ENCODE results near the gene BNIP2. TPM values are rescaled to one million over a fixed set of nuclear protein-coding genes. Genes with fewer than 3 reads are reported as not detected.

The BNIP2 gene
- polyA plus RNA-seq, 2 of the 4 experiments (the other 2 are of a cell fraction) = 101 to 146 TPM

GRCh38 chr15:59659366-59659765 lies 29.8 kb downstream of the BNIP2 start:
- CTCF ChIA-PET = no interaction called here
- TF ChIP-seq FOSL2 (IDR thresholded peaks at IDR 0.05) (no peak), FOSL2 (CRISPR knock-in tag; IDR thresholded peaks at IDR 0.05) (no peak), BHLHE40 (IDR thresholded peaks at IDR 0.05; ENCODE audit: low read depth, low read length) (no peak), FOXS1 (CRISPR knock-in tag; IDR thresholded peaks at IDR 0.05) (no peak), ZNF302 (CRISPR knock-in tag; IDR thresholded peaks at IDR 0.05) (no peak), HOXB5 (CRISPR knock-in tag; IDR thresholded peaks at IDR 0.05) (no peak), MYC (IDR thresholded peaks at IDR 0.05; ENCODE audit: borderline replicate concordance, low read length) (no peak), POLR2A (IDR thresholded peaks at IDR 0.05; ENCODE audit: low read length) (no peak), CEBPB (IDR thresholded peaks at IDR 0.05) (no peak), ATOH8 (CRISPR knock-in tag; IDR thresholded peaks at IDR 0.05; ENCODE audit: low read depth) (no peak), RCOR1 (IDR thresholded peaks at IDR 0.05; ENCODE audit: low read depth, low read length) (no peak)
- TF ChIP-seq, protein P1, sequence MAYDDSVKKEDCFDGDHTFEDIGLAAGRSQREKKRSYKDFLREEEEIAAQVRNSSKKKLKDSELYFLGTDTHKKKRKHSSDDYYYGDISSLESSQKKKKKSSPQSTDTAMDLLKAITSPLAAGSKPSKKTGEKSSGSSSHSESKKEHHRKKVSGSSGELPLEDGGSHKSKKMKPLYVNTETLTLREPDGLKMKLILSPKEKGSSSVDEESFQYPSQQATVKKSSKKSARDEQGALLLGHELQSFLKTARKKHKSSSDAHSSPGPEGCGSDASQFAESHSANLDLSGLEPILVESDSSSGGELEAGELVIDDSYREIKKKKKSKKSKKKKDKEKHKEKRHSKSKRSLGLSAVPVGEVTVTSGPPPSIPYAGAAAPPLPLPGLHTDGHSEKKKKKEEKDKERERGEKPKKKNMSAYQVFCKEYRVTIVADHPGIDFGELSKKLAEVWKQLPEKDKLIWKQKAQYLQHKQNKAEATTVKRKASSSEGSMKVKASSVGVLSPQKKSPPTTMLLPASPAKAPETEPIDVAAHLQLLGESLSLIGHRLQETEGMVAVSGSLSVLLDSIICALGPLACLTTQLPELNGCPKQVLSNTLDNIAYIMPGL (CRISPR knock-in tag; IDR thresholded peaks at IDR 0.05; ENCODE audit: borderline replicate concordance) = no peak
- Histone ChIP-seq H3K4me1 (peaks cover 12% of the 10 kb centered on the region), H3K9me3 (no peaks in the 10 kb centered on the region), H3K4me3 (no peak overlapping the region), H3K27ac (no peak overlapping the region), H3K4me2 (no peak overlapping the region)
- no peak for FAIRE-seq
- whole genome bisulfite sequencing (ENCODE audit: missing lambda C conversion rate) = 36% methylated on average over 1 of the region's 1 CpG
- no peak for DNase-seq (ENCODE audit: low read depth in 1 of 2, low spot score in 1 of 2)
- ATAC-seq = no peak
- POLR2A ChIA-PET = no interaction called here

DNA sequence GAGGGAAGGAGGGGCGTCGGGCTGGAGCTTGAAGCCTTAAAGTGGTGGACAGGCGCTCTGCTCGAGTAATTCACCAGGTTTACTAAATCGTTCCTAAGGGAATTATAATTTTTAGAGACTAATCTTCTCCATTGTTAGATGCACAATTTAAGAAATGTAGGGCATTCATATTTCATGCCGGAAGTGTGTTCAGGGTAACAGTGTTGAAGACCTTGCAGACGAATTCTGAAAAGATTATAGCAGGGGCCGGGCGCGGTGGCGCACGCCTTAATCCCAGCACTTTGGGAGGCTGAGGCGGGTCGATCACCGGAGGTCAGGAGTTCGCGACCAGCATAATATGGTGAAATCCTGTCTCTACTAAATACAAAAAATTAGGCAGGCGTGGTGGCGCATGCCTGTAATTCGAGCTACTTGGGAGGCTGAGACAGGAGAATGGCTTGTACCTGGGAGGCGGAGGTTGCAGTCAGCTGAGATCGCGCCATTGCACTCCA lies 31.4 kb downstream of the BNIP2 start:
- ChIA-PET CTCF (interaction anchor here (0.6 to 29.8 kb wide), 5 partner anchors 10 to 140 kb away, joined by 3 to 685 read pairs (median 3); partner anchors contain the start of gene BNIP2), POLR2A (interaction anchor here (0.6 to 1.8 kb wide), 16 partner anchors 8 to 701 kb away, joined by 3 to 22 read pairs (median 4); partner anchors contain the start of genes BNIP2 and GCNT3)
- DNase-seq (ENCODE audit: low read depth in 1 of 2, low spot score in 1 of 2) (no peak), ATAC-seq (peak; percentile 11 to 27; a peak in 4 of 6 replicates), FAIRE-seq (peak; percentile 97)
- Histone ChIP-seq H3K9me3 (peaks cover 2% of the 10 kb centered on the region; the same call in 1 of the 3 replicates), H3K27ac (peak overlapping the region; percentile 32 to 91; a peak in 4 of 6 replicates), H3K4me2 (peak overlapping the region; percentile 84), H3K4me3 (peak overlapping the region; percentile 95), H3K4me1 (peaks cover 12% of the 10 kb centered on the region)
- no peak for TF ChIP-seq HDAC2 (IDR thresholded peaks at IDR 0.05)
- peak; percentile 16 to 28; a peak in 3 of 5 replicates for TF ChIP-seq JUN (IDR thresholded peaks at IDR 0.05)
- TF ChIP-seq RNF2 (IDR thresholded peaks at IDR 0.05; ENCODE audit: borderline replicate concordance, low read depth) = no peak
- no peak for TF ChIP-seq ESRRA (IDR thresholded peaks at IDR 0.05; ENCODE audit: borderline replicate concordance, low read length)
- WGBS (ENCODE audit: missing lambda C conversion rate) = 65% methylated on average over 23 of the region's 23 CpGs

DNA sequence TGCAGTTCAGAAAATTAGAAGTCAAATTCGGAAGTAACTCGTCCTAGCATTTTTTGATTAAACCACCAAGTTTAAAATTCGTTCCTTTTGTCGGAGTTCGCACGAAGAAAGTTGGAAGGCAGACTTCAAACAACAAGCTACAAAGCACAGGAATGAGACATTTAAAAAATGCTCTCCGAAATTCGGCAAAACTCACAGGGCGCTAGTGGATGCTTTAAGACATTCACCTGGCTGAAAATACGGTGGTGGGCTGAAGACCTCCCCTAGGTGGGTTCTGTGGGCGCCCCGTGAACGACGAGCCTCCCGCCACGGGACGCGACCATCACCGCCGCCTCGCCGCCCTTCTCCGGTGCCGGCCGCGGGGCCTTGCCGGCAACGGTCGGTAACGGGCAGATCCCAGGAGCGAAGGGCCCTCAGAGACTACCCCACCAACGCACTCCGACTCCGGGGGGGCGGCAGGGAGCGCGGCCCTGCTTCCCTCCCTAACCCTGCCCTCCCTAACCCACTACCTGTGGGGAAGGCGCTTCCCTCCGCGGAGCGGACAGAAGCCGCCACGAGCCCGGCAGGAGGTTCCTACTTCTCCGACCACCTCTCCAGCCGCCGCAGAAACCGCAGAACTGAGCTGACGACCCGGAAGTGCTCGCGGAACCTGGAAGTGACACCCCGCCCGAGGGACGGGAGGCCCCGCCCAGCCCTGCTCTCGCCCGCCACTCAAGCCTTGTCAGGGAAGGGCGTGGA lies 32.1 kb downstream of the BNIP2 start, which contains the start of gene GTF2A2:
TSS of gene GTF2A2 (minus strand) at position 619 of the 738 bp plus-strand sequence. CDS start 5,238 bp downstream, outside the sequence.
- ChIA-PET POLR2A (interaction anchor here (0.6 to 1.8 kb wide), 16 partner anchors 8 to 700 kb away, joined by 3 to 22 read pairs (median 4); partner anchors contain the start of genes BNIP2 and GCNT3), CTCF (interaction anchor here (0.6 to 29.8 kb wide), 5 partner anchors 11 to 140 kb away, joined by 3 to 685 read pairs (median 3); partner anchors contain the start of gene BNIP2)
- 3% methylated on average over 55 of the region's 59 CpGs for WGBS (ENCODE audit: missing lambda C conversion rate)
- H3K27ac ChIP-seq = peak within 1 kb of the TSS; percentile 91 to 93
- H3K4me1 ChIP-seq = peaks cover 12% of the 10 kb centered on the region
- H3K9me3 ChIP-seq = peaks cover 6% of the 10 kb centered on the region; the same call in 1 of the 3 replicates
- FAIRE-seq (no peak), ATAC-seq (peak; percentile 98 to 100), DNase-seq (ENCODE audit: low read depth in 1 of 2, low spot score in 1 of 2) (peak; percentile 95 to 96)
- peak within 1 kb of the TSS; percentile 95 for H3K4me3 ChIP-seq
- peak within 1 kb of the TSS; percentile 84 for H3K4me2 ChIP-seq
- TF ChIP-seq ZNF302 (CRISPR knock-in tag; IDR thresholded peaks at IDR 0.05) (no peak), CTCF (IDR thresholded peaks at IDR 0.05) (no peak), CBX2 (IDR thresholded peaks at IDR 0.05; ENCODE audit: borderline replicate concordance, low read depth) (no peak), JUNB (IDR thresholded peaks at IDR 0.05) (no peak), ZSCAN20 (CRISPR knock-in tag; IDR thresholded peaks at IDR 0.05) (no peak), HDAC2 (IDR thresholded peaks at IDR 0.05) (no peak), USF2 (IDR thresholded peaks at IDR 0.05) (no peak), ELK1 (IDR thresholded peaks at IDR 0.05; ENCODE audit: low read depth, low read length) (no peak), CHD4 (IDR thresholded peaks at IDR 0.05; ENCODE audit: borderline replicate concordance) (no peak)
- TF ChIP-seq, protein P2, sequence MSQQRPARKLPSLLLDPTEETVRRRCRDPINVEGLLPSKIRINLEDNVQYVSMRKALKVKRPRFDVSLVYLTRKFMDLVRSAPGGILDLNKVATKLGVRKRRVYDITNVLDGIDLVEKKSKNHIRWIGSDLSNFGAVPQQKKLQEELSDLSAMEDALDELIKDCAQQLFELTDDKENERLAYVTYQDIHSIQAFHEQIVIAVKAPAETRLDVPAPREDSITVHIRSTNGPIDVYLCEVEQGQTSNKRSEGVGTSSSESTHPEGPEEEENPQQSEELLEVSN (IDR thresholded peaks at IDR 0.05; ENCODE audit: borderline replicate concordance, low read depth) = peak; percentile 59; the same call in 1 of the 2 replicates
- TF ChIP-seq, protein P3, sequence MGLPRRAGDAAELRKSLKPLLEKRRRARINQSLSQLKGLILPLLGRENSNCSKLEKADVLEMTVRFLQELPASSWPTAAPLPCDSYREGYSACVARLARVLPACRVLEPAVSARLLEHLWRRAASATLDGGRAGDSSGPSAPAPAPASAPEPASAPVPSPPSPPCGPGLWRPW (IDR thresholded peaks at IDR 0.05) = no peak
